Uterus (tissue), 2 donors: ENCODE data around the gene TOMM40.
"Not testable (repeated sequence)": the region's sequence is repeated elsewhere in the genome, so short reads cannot be mapped to it uniquely, and the experiment has no call there.

Experiments used
- CTCF ChIP-seq, 4 experiments: fragments of 200-600 bp in 2 of 4; fragments of 450-650 bp in 2 of 4; sonication (generic) in 2 of 4; IDR thresholded peaks; one replicate each; pipeline ENCODE4 v1.5.1; 2016 to 2019; ENCODE audit warnings: antibody characterized with exemption in 4 of 4, mild to moderate bottlenecking in 2 of 4, moderate library complexity in 1 of 4
- POLR2A ChIP-seq, 2 donors: fragments of 450-650 bp; IDR thresholded peaks; one replicate each; pipeline ENCODE4 v1.6.1; 2016; ENCODE audit warnings: antibody characterized with exemption in 2 of 2, mild to moderate bottlenecking in 1 of 2, moderate library complexity in 1 of 2

GRCh38 chr19:44926245-44927077, 35.4 kb downstream of the TOMM40 start:
- not testable (repeated sequence) for TF ChIP-seq CTCF, POLR2A (IDR thresholded peaks at IDR 0.05)
